PC-3 (cell line): ENCODE data around the gene PTTG2. TPM values are rescaled to one million over a fixed set of nuclear protein-coding genes. Genes with fewer than 3 reads are reported as not detected.

ENCODE experiments used
- ATAC-seq: fragments of 200-7000 bp; cut with Tn5 transposase; 2 replicates; pipeline ENCODE4 v1.9.1; 2020; ENCODE audit warnings: mild to moderate bottlenecking, moderate library complexity
- BruUV-seq: library from RNA; stranded (reverse); fragments of 400-500 nt; replicated peaks from 2 replicates; lab custom pipeline; 2021; lab: Mats Ljungman, UMichigan
- CTCF ChIA-PET: fragments of 300-600 bp; sonication (Branson Sonifier 250); formaldehyde crosslinking; loops from one replicate; lab custom pipeline; 2022; ENCODE audit warnings: antibody characterized with exemption; lab: Charles Lee
- POLR2A ChIA-PET: fragments of 300-600 bp; sonication (Branson Sonifier 250); formaldehyde crosslinking; loops from one replicate; lab custom pipeline; 2022; ENCODE audit warnings: antibody characterized with exemption; ENCODE audit not compliant: unreplicated experiment; lab: Charles Lee
- DNase-seq: peaks from one replicate; pipeline ENCODE4 v3.0.0-alpha.2; 2015
- H2AFZ ChIP-seq: fragments of 300-600 bp; sonication (generic); 2 replicates; pipeline ENCODE4 v1.6.0; 2016; ENCODE audit warnings: antibody characterized with exemption, low read length
- H3F3A ChIP-seq: fragments of 300-600 bp; sonication (generic); one replicate; pipeline ENCODE4 v1.6.0; 2017; ENCODE audit warnings: antibody characterized with exemption, low read length, control low read depth, mild to moderate bottlenecking; ENCODE audit not compliant: unreplicated experiment
- H3K27ac ChIP-seq: fragments of 300-600 bp; sonication (generic); 2 replicates; pipeline ENCODE4 v1.5.1; 2016; ENCODE audit warnings: mild to moderate bottlenecking, low read length
- H3K27me3 ChIP-seq: fragments of 300-600 bp; sonication (generic); 2 replicates; pipeline ENCODE4 v1.6.1; 2016; ENCODE audit warnings: low read length, mixed read lengths
- H3K36me3 ChIP-seq: fragments of 300-600 bp; sonication (generic); 2 replicates; pipeline ENCODE4 v1.6.1; 2016; ENCODE audit warnings: low read depth, mixed run types, low read length, mixed read lengths
- H3K4me1 ChIP-seq: fragments of 300-600 bp; sonication (generic); 2 replicates; pipeline ENCODE4 v1.5.1; 2016; ENCODE audit warnings: low read length; ENCODE audit not compliant: insufficient read depth
- H3K4me2 ChIP-seq: fragments of 300-600 bp; sonication (generic); 2 replicates; pipeline ENCODE4 v1.6.0; 2016; ENCODE audit warnings: low read length
- H3K4me3 ChIP-seq: fragments of 300-600 bp; sonication (generic); 2 replicates; pipeline ENCODE4 v1.5.1; 2016; ENCODE audit warnings: mild to moderate bottlenecking, low read length, mixed read lengths
- H3K79me2 ChIP-seq: fragments of 300-600 bp; sonication (generic); 2 replicates; pipeline ENCODE4 v1.6.1; 2017; ENCODE audit warnings: low read length, mixed read lengths
- H3K9ac ChIP-seq: fragments of 300-600 bp; sonication (generic); 2 replicates; pipeline ENCODE4 v1.6.0; 2016; ENCODE audit warnings: mild to moderate bottlenecking, low read length
- H3K9me2 ChIP-seq: fragments of 300-600 bp; sonication (generic); replicated peaks from 2 replicates; pipeline ENCODE4 v1.6.1; 2016; ENCODE audit warnings: mixed run types, low read length, mixed read lengths
- H3K9me3 ChIP-seq: fragments of 300-600 bp; sonication (generic); 2 replicates; pipeline ENCODE4 v1.6.1; 2016; ENCODE audit warnings: low read length, mixed read lengths
- H4K20me1 ChIP-seq: fragments of 300-600 bp; sonication (generic); 2 replicates; pipeline ENCODE4 v1.6.1; 2016; ENCODE audit warnings: low read length, mixed read lengths
- EZH2 ChIP-seq: fragments of 300-600 bp; sonication (generic); IDR thresholded peaks from one replicate; pipeline ENCODE4 v1.6.1; 2017; ENCODE audit warnings: antibody characterized with exemption, mild to moderate bottlenecking, low read length; ENCODE audit not compliant: unreplicated experiment
- EZH2phosphoT487 ChIP-seq: fragments of 300-600 bp; sonication (generic); IDR thresholded peaks from 2 replicates; pipeline ENCODE4 v1.6.1; 2018; ENCODE audit warnings: mild to moderate bottlenecking, antibody characterized with exemption, low read length, borderline replicate concordance
- intact Hi-C: fragments of 100-400 bp; cut with micrococcal nuclease; formaldehyde crosslinking; loops from 2 replicates; pipeline ENCODE4 v1.9.0; 2023
- total RNA-seq: library from RNA; depleted of rRNA; stranded (reverse); fragments of >200 nt; gene quantifications from 2 replicates; pipeline ENCODE4 v1.2.3, GENCODE V29; 2014
- TF ChIP-seq, protein P1 (sequence below): fragments of 300-600 bp; sonication (generic); conservative IDR thresholded peaks from 2 replicates; pipeline ENCODE4 v1.5.1; 2017; ENCODE audit warnings: antibody characterized with exemption, low read depth, mild to moderate bottlenecking, low read length

PTTG2 gene
- total RNA-seq, 1 experiment from 2014 or later: not detected

DNA sequence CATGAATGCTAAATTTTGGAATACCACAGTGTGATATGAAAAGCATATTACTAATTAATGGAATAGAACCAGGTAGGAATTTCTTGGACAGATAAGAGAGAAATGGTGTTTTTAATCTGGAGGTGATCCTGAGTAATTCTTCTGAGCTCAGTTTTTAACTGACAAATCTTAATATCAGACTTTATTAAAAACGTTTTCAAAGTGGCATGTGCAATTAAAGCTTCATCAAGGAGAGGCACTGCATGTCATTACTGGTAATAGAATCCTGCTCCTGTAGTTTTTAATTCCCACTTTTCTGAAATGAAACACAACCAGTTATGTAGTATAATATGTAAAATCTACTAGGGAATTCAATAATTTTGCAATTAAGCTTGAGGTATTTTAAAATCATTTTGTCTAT lies 7.0 kb upstream of the PTTG2 start:
- POLR2A ChIA-PET: no interaction called here
- CTCF ChIA-PET: no interaction called here
- BruUV-seq: no TSS peak

DNA sequence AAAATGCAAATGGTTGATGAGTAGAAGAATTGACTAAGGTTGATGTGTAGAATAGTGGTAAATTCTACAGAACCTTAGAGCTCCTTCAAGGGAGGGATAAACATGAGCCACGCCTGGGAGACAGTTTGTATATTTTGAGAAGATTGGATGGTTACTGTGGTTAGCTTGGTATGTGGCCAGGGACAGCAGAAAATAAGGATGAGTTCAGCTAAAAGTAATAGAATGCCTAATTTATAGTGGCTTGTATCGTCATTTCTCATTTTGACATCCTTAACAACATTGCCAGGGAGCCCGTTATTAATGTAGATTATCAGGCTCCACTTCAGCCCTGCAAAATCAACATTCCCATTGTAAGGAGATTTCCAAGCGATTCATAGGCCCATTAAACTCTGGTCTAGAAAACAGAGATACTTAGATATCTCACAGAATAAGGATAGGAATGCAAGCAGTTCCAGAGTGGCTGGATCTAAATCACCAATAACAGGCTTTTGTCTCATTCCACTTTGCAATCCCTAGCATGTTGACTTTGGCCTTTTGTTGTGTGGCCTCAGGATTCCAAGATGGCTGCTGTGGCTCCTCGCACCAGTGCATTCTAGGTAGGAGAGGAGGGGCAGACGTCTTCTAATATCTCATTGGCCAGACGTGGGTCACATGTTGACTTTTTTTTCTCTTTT lies 6.4 kb upstream of the PTTG2 start:
- Histone ChIP-seq H3K9me2 (no peaks in the 10 kb centered on the region), H3F3A (no peaks in the 10 kb centered on the region), H3K4me1 (peaks cover 6% of the 10 kb centered on the region; the same call in 1 of the 2 replicates), H3K27me3 (no peaks in the 10 kb centered on the region), H4K20me1 (no peaks in the 10 kb centered on the region), H3K9ac (no peak overlapping the region), H3K9me3 (no peaks in the 10 kb centered on the region), H3K79me2 (no peaks in the 10 kb centered on the region), H3K36me3 (no peaks in the 10 kb centered on the region), H3K27ac (no peak overlapping the region), H3K4me3 (no peak overlapping the region), H3K4me2 (no peak overlapping the region), H2AFZ (no peak overlapping the region)
- intact Hi-C loops: no loop called here
- ChIA-PET CTCF (no interaction called here), POLR2A (no interaction called here)
- ATAC-seq (no peak), DNase-seq (peak; percentile 20)
- no TSS peak for BruUV-seq
- TF ChIP-seq, protein P1, sequence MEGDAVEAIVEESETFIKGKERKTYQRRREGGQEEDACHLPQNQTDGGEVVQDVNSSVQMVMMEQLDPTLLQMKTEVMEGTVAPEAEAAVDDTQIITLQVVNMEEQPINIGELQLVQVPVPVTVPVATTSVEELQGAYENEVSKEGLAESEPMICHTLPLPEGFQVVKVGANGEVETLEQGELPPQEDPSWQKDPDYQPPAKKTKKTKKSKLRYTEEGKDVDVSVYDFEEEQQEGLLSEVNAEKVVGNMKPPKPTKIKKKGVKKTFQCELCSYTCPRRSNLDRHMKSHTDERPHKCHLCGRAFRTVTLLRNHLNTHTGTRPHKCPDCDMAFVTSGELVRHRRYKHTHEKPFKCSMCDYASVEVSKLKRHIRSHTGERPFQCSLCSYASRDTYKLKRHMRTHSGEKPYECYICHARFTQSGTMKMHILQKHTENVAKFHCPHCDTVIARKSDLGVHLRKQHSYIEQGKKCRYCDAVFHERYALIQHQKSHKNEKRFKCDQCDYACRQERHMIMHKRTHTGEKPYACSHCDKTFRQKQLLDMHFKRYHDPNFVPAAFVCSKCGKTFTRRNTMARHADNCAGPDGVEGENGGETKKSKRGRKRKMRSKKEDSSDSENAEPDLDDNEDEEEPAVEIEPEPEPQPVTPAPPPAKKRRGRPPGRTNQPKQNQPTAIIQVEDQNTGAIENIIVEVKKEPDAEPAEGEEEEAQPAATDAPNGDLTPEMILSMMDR: no peak
- TF ChIP-seq EZH2 (no peak), EZH2phosphoT487 (no peak)

More for the DNA sequence above, 7.0 kb upstream of the PTTG2 start:
- Histone ChIP-seq H3K27me3 (no peaks in the 10 kb centered on the region), H3K9ac (no peak overlapping the region), H3K36me3 (no peaks in the 10 kb centered on the region), H3K4me1 (peaks cover 6% of the 10 kb centered on the region; the same call in 1 of the 2 replicates), H3F3A (no peaks in the 10 kb centered on the region), H3K79me2 (no peaks in the 10 kb centered on the region), H3K4me3 (no peak overlapping the region), H3K9me2 (no peaks in the 10 kb centered on the region), H3K27ac (no peak overlapping the region), H3K4me2 (no peak overlapping the region), H4K20me1 (no peaks in the 10 kb centered on the region), H3K9me3 (no peaks in the 10 kb centered on the region), H2AFZ (no peak overlapping the region)
- DNase-seq: no peak
- intact Hi-C loops: no loop called here
- TF ChIP-seq EZH2: no peak
- TF ChIP-seq, protein P1: no peak
- TF ChIP-seq EZH2phosphoT487: no peak
- no peak for ATAC-seq

DNA sequence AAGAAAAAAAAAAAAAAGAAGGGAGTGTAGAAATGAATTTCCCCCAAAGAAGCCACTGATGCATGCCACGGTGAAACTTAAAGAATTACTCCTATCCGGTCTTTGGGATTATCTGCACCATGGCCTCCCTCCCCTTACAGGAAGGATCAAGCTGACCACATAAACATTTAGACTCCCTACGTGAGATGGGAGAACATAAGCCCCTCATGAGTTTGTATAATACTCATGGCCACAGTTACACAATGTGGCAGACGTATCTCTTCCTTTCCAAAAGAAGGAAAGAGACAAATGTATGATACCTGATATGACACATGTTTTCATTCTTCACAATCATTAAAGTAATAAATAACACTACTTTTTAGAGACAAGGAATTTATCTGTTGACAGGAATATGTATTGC lies 3.3 kb upstream of the PTTG2 start:
- CTCF ChIA-PET: no interaction called here
- intact Hi-C loops: no loop called here
- TF ChIP-seq EZH2: no peak
- TF ChIP-seq, protein P1: no peak
- TF ChIP-seq EZH2phosphoT487: no peak
- DNase-seq (no peak), ATAC-seq (no peak)
- H3K9ac ChIP-seq: no peak overlapping the region
- POLR2A ChIA-PET: no interaction called here
- no peaks in the 10 kb centered on the region for H3K9me3 ChIP-seq
- H3F3A ChIP-seq: no peaks in the 10 kb centered on the region
- no peak overlapping the region for H2AFZ ChIP-seq
- H3K27ac ChIP-seq: no peak overlapping the region
- H3K79me2 ChIP-seq: no peaks in the 10 kb centered on the region
- no peaks in the 10 kb centered on the region for H3K36me3 ChIP-seq
- no peak overlapping the region for H3K4me3 ChIP-seq
- H3K27me3 ChIP-seq: no peaks in the 10 kb centered on the region
- no peaks in the 10 kb centered on the region for H3K4me1 ChIP-seq
- no TSS peak for BruUV-seq
- H3K4me2 ChIP-seq: no peak overlapping the region
- no peaks in the 10 kb centered on the region for H3K9me2 ChIP-seq
- H4K20me1 ChIP-seq: no peaks in the 10 kb centered on the region
